Measurements from ENCODE around the gene FRMPD4. TPM values are rescaled to one million over a fixed set of nuclear protein-coding genes. Genes with fewer than 3 reads are reported as not detected.

Gene FRMPD4
- total and polyA plus RNA-seq, 12 donors, result 0.03 to 4.1 (median 2.0) TPM

DNA sequence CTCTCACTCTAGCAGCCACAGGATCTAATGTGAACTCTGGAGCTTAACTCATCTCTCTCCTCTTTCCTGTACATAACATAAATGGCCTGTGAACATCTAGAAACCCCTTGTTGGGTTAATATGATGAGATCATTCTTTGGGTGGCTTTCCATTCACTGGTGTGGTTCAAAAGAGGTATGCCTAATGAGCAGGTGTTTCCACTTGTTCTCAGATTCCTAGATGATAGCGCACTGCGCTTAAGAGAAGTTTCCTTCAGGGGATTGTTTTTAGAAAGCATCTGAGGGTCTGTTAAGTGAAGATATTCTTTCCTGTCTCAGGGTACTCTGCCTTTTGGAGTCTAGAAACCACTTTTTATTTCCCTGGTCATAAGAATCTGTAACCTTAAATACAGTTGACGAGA, 32.5 kb downstream of the FRMPD4 start:
- Histone ChIP-seq H3K4me1 (no peaks in the 10 kb centered on the region), H3K27ac (no peak overlapping the region), H3K36me3 (no peaks in the 10 kb centered on the region), H3K4me3 (no peak overlapping the region), H3K27me3 (no peaks in the 10 kb centered on the region), H3K9me3 (no peaks in the 10 kb centered on the region)
- TF ChIP-seq, protein P1, sequence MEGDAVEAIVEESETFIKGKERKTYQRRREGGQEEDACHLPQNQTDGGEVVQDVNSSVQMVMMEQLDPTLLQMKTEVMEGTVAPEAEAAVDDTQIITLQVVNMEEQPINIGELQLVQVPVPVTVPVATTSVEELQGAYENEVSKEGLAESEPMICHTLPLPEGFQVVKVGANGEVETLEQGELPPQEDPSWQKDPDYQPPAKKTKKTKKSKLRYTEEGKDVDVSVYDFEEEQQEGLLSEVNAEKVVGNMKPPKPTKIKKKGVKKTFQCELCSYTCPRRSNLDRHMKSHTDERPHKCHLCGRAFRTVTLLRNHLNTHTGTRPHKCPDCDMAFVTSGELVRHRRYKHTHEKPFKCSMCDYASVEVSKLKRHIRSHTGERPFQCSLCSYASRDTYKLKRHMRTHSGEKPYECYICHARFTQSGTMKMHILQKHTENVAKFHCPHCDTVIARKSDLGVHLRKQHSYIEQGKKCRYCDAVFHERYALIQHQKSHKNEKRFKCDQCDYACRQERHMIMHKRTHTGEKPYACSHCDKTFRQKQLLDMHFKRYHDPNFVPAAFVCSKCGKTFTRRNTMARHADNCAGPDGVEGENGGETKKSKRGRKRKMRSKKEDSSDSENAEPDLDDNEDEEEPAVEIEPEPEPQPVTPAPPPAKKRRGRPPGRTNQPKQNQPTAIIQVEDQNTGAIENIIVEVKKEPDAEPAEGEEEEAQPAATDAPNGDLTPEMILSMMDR (IDR thresholded peaks at IDR 0.05), result no peak
- 79 to 92% methylated on average over 3 of the region's 3 CpGs for WGBS, 2 donors
- DNase-seq, result no peak
- intact Hi-C loops (cut with DNase I), result no loop called here
- no peak for ATAC-seq

DNA sequence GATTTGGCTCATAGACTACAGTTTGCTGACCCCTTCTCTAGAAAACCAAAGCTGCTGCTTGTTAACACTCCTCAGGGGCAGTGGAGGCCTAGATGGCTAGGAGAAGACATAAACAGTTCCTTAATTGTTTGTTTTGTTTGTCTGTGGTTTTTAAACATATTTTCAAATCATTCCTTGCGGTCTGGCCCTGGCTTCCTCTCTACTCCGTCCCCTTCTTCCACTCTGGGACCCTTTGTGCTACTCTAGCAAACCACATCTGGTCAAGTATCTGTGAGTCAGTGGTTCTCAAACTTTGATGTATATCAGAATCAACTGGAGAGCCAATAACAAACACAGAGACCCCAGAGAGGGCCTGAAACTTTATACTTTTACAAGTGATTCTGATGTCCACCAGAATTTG, 36.1 kb downstream of the FRMPD4 start:
- Histone ChIP-seq H3K27me3 (no peaks in the 10 kb centered on the region), H3K4me3 (no peak overlapping the region), H3K9me3 (no peaks in the 10 kb centered on the region), H3K4me1 (no peaks in the 10 kb centered on the region), H3K36me3 (no peaks in the 10 kb centered on the region), H3K27ac (no peak overlapping the region)
- WGBS, 2 donors, result 68 to 72% methylated on average over 2 of the region's 2 CpGs
- no peak for ATAC-seq
- intact Hi-C loops (cut with DNase I), result no loop called here
- no peak for DNase-seq
- TF ChIP-seq, protein P1 (IDR thresholded peaks at IDR 0.05), result no peak

DNA sequence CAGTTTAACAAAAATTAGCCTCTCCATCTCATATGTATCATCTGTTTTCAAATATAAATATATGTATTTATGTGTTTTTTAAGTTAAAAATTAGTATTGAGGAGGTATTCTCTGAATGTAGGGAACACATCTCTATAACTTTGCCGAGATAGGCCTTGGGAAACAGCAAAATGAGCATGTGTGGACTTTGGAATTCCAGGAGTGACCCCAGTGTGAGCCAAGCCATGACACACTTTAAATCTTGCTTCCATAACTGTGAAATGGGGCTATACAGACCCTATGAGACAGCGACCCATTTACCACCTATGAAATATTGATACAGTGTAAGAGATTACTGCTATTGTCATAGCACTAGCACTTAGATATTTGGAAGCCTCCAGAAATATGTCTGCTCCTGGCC, 58.8 kb downstream of the FRMPD4 start:
- Histone ChIP-seq H3K4me3 (no peak overlapping the region), H3K27me3 (no peaks in the 10 kb centered on the region), H3K4me1 (no peaks in the 10 kb centered on the region), H3K9me3 (no peaks in the 10 kb centered on the region), H3K27ac (no peak overlapping the region), H3K36me3 (no peaks in the 10 kb centered on the region)
- TF ChIP-seq, protein P1 (IDR thresholded peaks at IDR 0.05), result no peak
- DNase-seq (no peak), ATAC-seq (no peak)
- intact Hi-C loops (cut with DNase I), result no loop called here
- 85 to 94% methylated on average over 2 of the region's 2 CpGs for WGBS, 2 donors

DNA sequence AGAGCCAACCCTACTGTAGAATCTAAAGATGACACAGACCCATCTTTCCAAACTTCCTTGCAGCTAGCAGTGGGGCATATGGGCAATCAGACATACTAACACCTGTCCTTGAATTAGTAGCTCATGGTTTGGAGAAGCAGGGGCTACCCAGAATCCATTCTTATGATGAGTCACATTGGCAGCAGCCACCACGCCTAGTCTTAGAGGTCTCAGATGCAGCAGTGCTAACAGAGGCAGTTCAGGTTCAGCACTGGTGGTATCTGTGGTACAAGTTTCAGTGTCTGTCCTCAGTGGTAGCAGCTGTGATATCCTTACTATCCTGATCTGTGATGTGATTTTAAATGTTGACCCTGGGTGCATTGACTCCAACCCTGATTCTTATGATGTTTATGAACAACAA, 68.1 kb downstream of the FRMPD4 start:
- ATAC-seq (no peak), DNase-seq (no peak)
- no peak overlapping the region for H3K27ac ChIP-seq
- H3K27me3 ChIP-seq, result no peaks in the 10 kb centered on the region
- H3K4me3 ChIP-seq, result no peak overlapping the region
- no peaks in the 10 kb centered on the region for H3K9me3 ChIP-seq
- no peaks in the 10 kb centered on the region for H3K4me1 ChIP-seq
- TF ChIP-seq, protein P1 (IDR thresholded peaks at IDR 0.05), result no peak
- H3K36me3 ChIP-seq, result no peaks in the 10 kb centered on the region
- WGBS, 2 donors, result 87 to 91% methylated on average over 1 of the region's 1 CpG
- intact Hi-C loops (cut with DNase I), result no loop called here
